Adipocyte (in vitro differentiated cells): ENCODE results near the gene PGM3.

Experiments
- DNase-seq: peaks from one replicate; pipeline ENCODE4 v3.0.0-alpha.2; 2015; ENCODE audit warnings: low read depth
- H3K27me3 ChIP-seq: replicated peaks from 2 replicates; pipeline ENCODE4 v1.7.0; 2013; ENCODE audit warnings: mild to moderate bottlenecking, low read length, moderate library complexity; ENCODE audit not compliant: control insufficient read depth, insufficient read depth
- H3K36me3 ChIP-seq: 2 replicates; pipeline ENCODE4 v1.7.0; 2013; ENCODE audit warnings: low read length, mild to moderate bottlenecking, moderate library complexity; ENCODE audit not compliant: control insufficient read depth, insufficient read depth, severe bottlenecking
- H3K4me1 ChIP-seq: 2 replicates; pipeline ENCODE4 v1.7.0; 2013; ENCODE audit warnings: mild to moderate bottlenecking, low read length, moderate library complexity; ENCODE audit not compliant: control insufficient read depth, insufficient read depth
- H3K4me3 ChIP-seq: 2 replicates; pipeline ENCODE4 v1.7.0; 2013; ENCODE audit warnings: mild to moderate bottlenecking, low read length, moderate library complexity
- H3K9ac ChIP-seq: 2 replicates; pipeline ENCODE4 v1.7.0; 2013; ENCODE audit warnings: mild to moderate bottlenecking, low read length, moderate library complexity
- H3K9me3 ChIP-seq: 2 replicates; pipeline ENCODE4 v1.7.0; 2013; ENCODE audit warnings: mild to moderate bottlenecking, low read length, moderate library complexity; ENCODE audit not compliant: control insufficient read depth

Gene PGM3

GRCh38 chr6:83138758-83139157 is 54.3 kb downstream of the PGM3 start:
- Histone ChIP-seq H3K9me3 (no peaks in the 10 kb centered on the region), H3K4me3 (no peak overlapping the region), H3K36me3 (peaks cover 81% of the 10 kb centered on the region), H3K4me1 (no peaks in the 10 kb centered on the region), H3K9ac (no peak overlapping the region), H3K27me3 (no peaks in the 10 kb centered on the region)
- no peak for DNase-seq

GRCh38 chr6:83138118-83138722 is 54.8 kb downstream of the PGM3 start:
- no peak overlapping the region for H3K4me3 ChIP-seq
- no peaks in the 10 kb centered on the region for H3K27me3 ChIP-seq
- H3K9ac ChIP-seq = no peak overlapping the region
- H3K4me1 ChIP-seq = no peaks in the 10 kb centered on the region
- H3K36me3 ChIP-seq = peaks cover 76% of the 10 kb centered on the region
- no peaks in the 10 kb centered on the region for H3K9me3 ChIP-seq
- no peak for DNase-seq

GRCh38 chr6:83132121-83132520 is 60.9 kb downstream of the PGM3 start:
- Histone ChIP-seq H3K9me3 (no peaks in the 10 kb centered on the region), H3K9ac (no peak overlapping the region), H3K36me3 (peaks cover 80% of the 10 kb centered on the region), H3K4me1 (no peaks in the 10 kb centered on the region), H3K4me3 (no peak overlapping the region), H3K27me3 (no peaks in the 10 kb centered on the region)
- no peak for DNase-seq

- peak; percentile 70 for DNase-seq
- no peaks in the 10 kb centered on the region for H3K4me1 ChIP-seq
- H3K9ac ChIP-seq = no peak overlapping the region
- no peaks in the 10 kb centered on the region for H3K9me3 ChIP-seq
- no peak overlapping the region for H3K4me3 ChIP-seq
- peaks cover 94% of the 10 kb centered on the region for H3K36me3 ChIP-seq
- H3K27me3 ChIP-seq = no peaks in the 10 kb centered on the region
Observed at GRCh38 chr6:83127976-83128375, 65.1 kb downstream of the PGM3 start.

- H3K4me1 ChIP-seq = peaks cover 4% of the 10 kb centered on the region
- H3K9me3 ChIP-seq = no peaks in the 10 kb centered on the region
- no peak overlapping the region for H3K4me3 ChIP-seq
- no peak for DNase-seq
- H3K9ac ChIP-seq = no peak overlapping the region
- no peaks in the 10 kb centered on the region for H3K27me3 ChIP-seq
- H3K36me3 ChIP-seq = peaks cover 93% of the 10 kb centered on the region
Observed at GRCh38 chr6:83127258-83127657, 65.8 kb downstream of the PGM3 start.

- Histone ChIP-seq H3K36me3 (peaks cover 93% of the 10 kb centered on the region), H3K9ac (no peak overlapping the region), H3K4me3 (no peak overlapping the region)
Observed at GRCh38 chr6:83126807-83127206, 66.3 kb downstream of the PGM3 start.

GRCh38 chr6:83126223-83126622 is 66.8 kb downstream of the PGM3 start:
- Histone ChIP-seq H3K9ac (no peak overlapping the region), H3K9me3 (no peaks in the 10 kb centered on the region), H3K36me3 (peaks cover 91% of the 10 kb centered on the region), H3K27me3 (no peaks in the 10 kb centered on the region), H3K4me3 (no peak overlapping the region), H3K4me1 (peaks cover 10% of the 10 kb centered on the region)
- no peak for DNase-seq

More at GRCh38 chr6:83126807-83127206, 66.3 kb downstream of the PGM3 start:
- no peak for DNase-seq
- no peaks in the 10 kb centered on the region for H3K9me3 ChIP-seq
- peaks cover 8% of the 10 kb centered on the region for H3K4me1 ChIP-seq
- no peaks in the 10 kb centered on the region for H3K27me3 ChIP-seq

GRCh38 chr6:83125425-83125824 is 67.6 kb downstream of the PGM3 start:
- Histone ChIP-seq H3K4me3 (no peak overlapping the region), H3K4me1 (peaks cover 10% of the 10 kb centered on the region), H3K9ac (no peak overlapping the region), H3K27me3 (no peaks in the 10 kb centered on the region), H3K9me3 (no peaks in the 10 kb centered on the region), H3K36me3 (peaks cover 90% of the 10 kb centered on the region)
- DNase-seq = no peak

GRCh38 chr6:83124553-83124952 is 68.5 kb downstream of the PGM3 start:
- H3K4me1 ChIP-seq = peaks cover 10% of the 10 kb centered on the region
- H3K36me3 ChIP-seq = peaks cover 89% of the 10 kb centered on the region
- H3K9ac ChIP-seq = no peak overlapping the region
- H3K27me3 ChIP-seq = no peaks in the 10 kb centered on the region
- H3K9me3 ChIP-seq = no peaks in the 10 kb centered on the region
- H3K4me3 ChIP-seq = no peak overlapping the region
- DNase-seq = no peak

GRCh38 chr6:83119742-83120300 is 73.2 kb downstream of the PGM3 start:
- no peaks in the 10 kb centered on the region for H3K27me3 ChIP-seq
- no peak for DNase-seq
- H3K4me1 ChIP-seq = peaks cover 18% of the 10 kb centered on the region
- no peaks in the 10 kb centered on the region for H3K9me3 ChIP-seq
- H3K4me3 ChIP-seq = no peak overlapping the region
- no peak overlapping the region for H3K9ac ChIP-seq
- H3K36me3 ChIP-seq = peaks cover 49% of the 10 kb centered on the region

GRCh38 chr6:83117802-83118201 is 75.3 kb downstream of the PGM3 start:
- H3K4me3 ChIP-seq = no peak overlapping the region
- peaks cover 23% of the 10 kb centered on the region for H3K4me1 ChIP-seq
- peaks cover 33% of the 10 kb centered on the region for H3K36me3 ChIP-seq
- no peaks in the 10 kb centered on the region for H3K27me3 ChIP-seq
- H3K9ac ChIP-seq = no peak overlapping the region
- no peaks in the 10 kb centered on the region for H3K9me3 ChIP-seq
- DNase-seq = no peak
